Lower leg skin (tissue), 3 donors: ENCODE results near the gene TENM4.

Source experiments
- POLR2A ChIP-seq, 2 donors: fragments of 450-650 bp; IDR thresholded peaks; one replicate each; pipeline ENCODE4 v1.6.1; 2016 to 2017; ENCODE audit warnings: antibody characterized with exemption in 2 of 2, mild to moderate bottlenecking in 1 of 2, moderate library complexity in 1 of 2
- TF ChIP-seq, protein P1 (sequence below), 3 donors: fragments of 450-650 bp; IDR thresholded peaks; one replicate each; pipeline ENCODE4 v1.5.1; 2016; ENCODE audit warnings: antibody characterized with exemption in 3 of 3, mild to moderate bottlenecking in 3 of 3, moderate library complexity in 2 of 3

DNA sequence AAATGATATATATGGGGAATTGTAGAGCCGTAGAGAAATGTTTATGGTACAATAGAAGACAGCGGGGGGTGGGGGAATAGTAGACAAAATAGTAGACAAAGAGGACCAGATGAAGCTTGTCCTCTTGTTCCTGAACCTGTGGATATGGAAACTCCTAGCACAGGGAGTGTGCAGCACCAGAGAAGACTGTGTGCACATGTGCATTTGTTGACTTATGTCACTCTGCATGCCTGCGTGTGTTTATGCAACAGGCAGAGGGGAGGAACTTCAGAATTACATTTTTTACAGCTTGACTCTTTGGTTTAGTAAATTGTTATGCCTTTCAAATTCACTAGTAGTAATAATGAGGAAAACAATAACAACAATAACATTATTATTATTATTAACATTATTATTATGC lies 36.0 kb downstream of the TENM4 start:
- no peak for TF ChIP-seq POLR2A (IDR thresholded peaks at IDR 0.05)
- TF ChIP-seq, protein P1, sequence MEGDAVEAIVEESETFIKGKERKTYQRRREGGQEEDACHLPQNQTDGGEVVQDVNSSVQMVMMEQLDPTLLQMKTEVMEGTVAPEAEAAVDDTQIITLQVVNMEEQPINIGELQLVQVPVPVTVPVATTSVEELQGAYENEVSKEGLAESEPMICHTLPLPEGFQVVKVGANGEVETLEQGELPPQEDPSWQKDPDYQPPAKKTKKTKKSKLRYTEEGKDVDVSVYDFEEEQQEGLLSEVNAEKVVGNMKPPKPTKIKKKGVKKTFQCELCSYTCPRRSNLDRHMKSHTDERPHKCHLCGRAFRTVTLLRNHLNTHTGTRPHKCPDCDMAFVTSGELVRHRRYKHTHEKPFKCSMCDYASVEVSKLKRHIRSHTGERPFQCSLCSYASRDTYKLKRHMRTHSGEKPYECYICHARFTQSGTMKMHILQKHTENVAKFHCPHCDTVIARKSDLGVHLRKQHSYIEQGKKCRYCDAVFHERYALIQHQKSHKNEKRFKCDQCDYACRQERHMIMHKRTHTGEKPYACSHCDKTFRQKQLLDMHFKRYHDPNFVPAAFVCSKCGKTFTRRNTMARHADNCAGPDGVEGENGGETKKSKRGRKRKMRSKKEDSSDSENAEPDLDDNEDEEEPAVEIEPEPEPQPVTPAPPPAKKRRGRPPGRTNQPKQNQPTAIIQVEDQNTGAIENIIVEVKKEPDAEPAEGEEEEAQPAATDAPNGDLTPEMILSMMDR (IDR thresholded peaks at IDR 0.05) = no peak
